K562 (cell line): ENCODE measurements around the gene CRHR2.

Experiments
- ATF7 ChIP-seq: fragments of 450-650 bp; IDR thresholded peaks from 2 replicates; pipeline ENCODE4 v1.7.1; 2014; ENCODE audit warnings: mild to moderate bottlenecking, moderate library complexity
- GTF2F1 ChIP-seq: IDR thresholded peaks from 2 replicates; pipeline ENCODE4 v1.6.1; 2011; ENCODE audit warnings: low read depth, low read length, improper control_type of control experiment
- POLR2AphosphoS2 ChIP-seq: IDR thresholded peaks from 2 replicates; pipeline ENCODE4 v1.6.1; 2012; ENCODE audit warnings: low read length, improper control_type of control experiment
- SRSF7 ChIP-seq: fragments of 200-400 bp; formaldehyde crosslinking; optimal IDR thresholded peaks from 2 replicates; pipeline ENCODE3; 2017; ENCODE audit warnings: mild to moderate bottlenecking, low read depth, low read length
- TCF7L2 ChIP-seq: fragments of 150-350 bp; IDR thresholded peaks from 2 replicates; pipeline ENCODE4 v1.6.1; 2016; ENCODE audit warnings: low read depth, mild to moderate bottlenecking, low read length, moderate library complexity
- USF1 ChIP-seq: sonication (generic); formaldehyde crosslinking; IDR thresholded peaks from 2 replicates; pipeline ENCODE4 v1.9.0; 2022; ENCODE audit warnings: mild to moderate bottlenecking, missing genetic modification reagents
- ZNF512 ChIP-seq: IDR thresholded peaks from 2 replicates; pipeline ENCODE4 v1.6.1; 2016; ENCODE audit warnings: missing genetic modification characterization, missing compliant biosample characterization
- TF ChIP-seq, protein P1 (sequence below): fragments of 450-650 bp; IDR thresholded peaks from one replicate; pipeline ENCODE4 v1.6.1; 2018; ENCODE audit warnings: mild to moderate bottlenecking, moderate library complexity; ENCODE audit not compliant: partially characterized antibody
- TF ChIP-seq, protein P2 (sequence below), 3 experiments: IDR thresholded peaks in 2 of 3; conservative IDR thresholded peaks in 1 of 3; 2 replicates each; pipeline ENCODE4 v1.5.1; 2011 to 2012; ENCODE audit warnings: low read length in 3 of 3, mild to moderate bottlenecking in 3 of 3, control low read depth in 2 of 3, improper control_type of control experiment in 1 of 3, inconsistent platforms in 1 of 3, low read depth in 1 of 3, mixed read lengths in 1 of 3, moderate library complexity in 1 of 3; ENCODE audit not compliant: insufficient read depth in 2 of 3

GRCh38 chr7:30687604-30688003 is 5.3 kb upstream of the CRHR2 start:
- TF ChIP-seq, protein P1, sequence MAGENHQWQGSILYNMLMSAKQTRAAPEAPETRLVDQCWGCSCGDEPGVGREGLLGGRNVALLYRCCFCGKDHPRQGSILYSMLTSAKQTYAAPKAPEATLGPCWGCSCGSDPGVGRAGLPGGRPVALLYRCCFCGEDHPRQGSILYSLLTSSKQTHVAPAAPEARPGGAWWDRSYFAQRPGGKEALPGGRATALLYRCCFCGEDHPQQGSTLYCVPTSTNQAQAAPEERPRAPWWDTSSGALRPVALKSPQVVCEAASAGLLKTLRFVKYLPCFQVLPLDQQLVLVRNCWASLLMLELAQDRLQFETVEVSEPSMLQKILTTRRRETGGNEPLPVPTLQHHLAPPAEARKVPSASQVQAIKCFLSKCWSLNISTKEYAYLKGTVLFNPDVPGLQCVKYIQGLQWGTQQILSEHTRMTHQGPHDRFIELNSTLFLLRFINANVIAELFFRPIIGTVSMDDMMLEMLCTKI: no peak
- no peak for TF ChIP-seq SRSF7
- TF ChIP-seq GTF2F1: no peak
- TF ChIP-seq TCF7L2: no peak
- no peak for TF ChIP-seq USF1 (CRISPR knock-in tag)
- TF ChIP-seq ATF7: no peak
- TF ChIP-seq, protein P2, sequence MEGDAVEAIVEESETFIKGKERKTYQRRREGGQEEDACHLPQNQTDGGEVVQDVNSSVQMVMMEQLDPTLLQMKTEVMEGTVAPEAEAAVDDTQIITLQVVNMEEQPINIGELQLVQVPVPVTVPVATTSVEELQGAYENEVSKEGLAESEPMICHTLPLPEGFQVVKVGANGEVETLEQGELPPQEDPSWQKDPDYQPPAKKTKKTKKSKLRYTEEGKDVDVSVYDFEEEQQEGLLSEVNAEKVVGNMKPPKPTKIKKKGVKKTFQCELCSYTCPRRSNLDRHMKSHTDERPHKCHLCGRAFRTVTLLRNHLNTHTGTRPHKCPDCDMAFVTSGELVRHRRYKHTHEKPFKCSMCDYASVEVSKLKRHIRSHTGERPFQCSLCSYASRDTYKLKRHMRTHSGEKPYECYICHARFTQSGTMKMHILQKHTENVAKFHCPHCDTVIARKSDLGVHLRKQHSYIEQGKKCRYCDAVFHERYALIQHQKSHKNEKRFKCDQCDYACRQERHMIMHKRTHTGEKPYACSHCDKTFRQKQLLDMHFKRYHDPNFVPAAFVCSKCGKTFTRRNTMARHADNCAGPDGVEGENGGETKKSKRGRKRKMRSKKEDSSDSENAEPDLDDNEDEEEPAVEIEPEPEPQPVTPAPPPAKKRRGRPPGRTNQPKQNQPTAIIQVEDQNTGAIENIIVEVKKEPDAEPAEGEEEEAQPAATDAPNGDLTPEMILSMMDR (IDR thresholded peaks at IDR 0.05 in 2 of 3, conservative IDR thresholded peaks at IDR 0.05 in 1 of 3; ENCODE audit: insufficient read depth in 2 of 3, low read depth in 1 of 3, low read length in 3 of 3): no peak
- TF ChIP-seq POLR2AphosphoS2: no peak
- no peak for TF ChIP-seq ZNF512 (tag)
